Activated CD8-positive, alpha-beta memory T cell treated with anti-CD3 and anti-CD28 coated beads for 24 hours (primary cell): ENCODE measurements around the gene EVC.
"Not testable (repeated sequence)": the region's sequence is repeated elsewhere in the genome, so short reads cannot be mapped to it uniquely, and the experiment has no call there.

ENCODE experiments used
- DNase-seq: peaks from one replicate; pipeline ENCODE4 v3.0.0-alpha.2; 2020

The EVC gene

DNA sequence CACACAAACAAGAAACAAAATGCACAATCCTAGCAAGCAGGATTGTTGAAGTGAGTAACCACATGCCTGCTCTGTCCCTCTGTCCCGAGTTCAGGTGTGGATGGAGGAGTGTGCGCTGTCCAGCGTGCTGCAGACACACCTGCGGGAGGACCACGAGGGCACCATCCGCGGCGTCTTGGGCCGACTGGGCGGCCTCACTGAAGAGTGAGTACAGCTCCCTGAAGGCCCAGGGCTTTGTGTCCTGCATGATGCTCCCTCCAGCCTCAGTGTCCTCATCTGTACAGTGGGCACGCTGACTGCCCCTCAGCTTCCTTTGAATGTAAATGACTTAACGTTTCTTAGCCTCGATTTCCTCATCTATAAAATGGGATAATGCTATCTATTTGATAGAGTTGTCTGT, 82.5 kb downstream of the EVC start:
- DNase-seq, result peak; percentile 13

- DNase-seq, result no peak
Observed at GRCh38 chr4:5795580-5795979, 84.6 kb downstream of the EVC start.

DNA sequence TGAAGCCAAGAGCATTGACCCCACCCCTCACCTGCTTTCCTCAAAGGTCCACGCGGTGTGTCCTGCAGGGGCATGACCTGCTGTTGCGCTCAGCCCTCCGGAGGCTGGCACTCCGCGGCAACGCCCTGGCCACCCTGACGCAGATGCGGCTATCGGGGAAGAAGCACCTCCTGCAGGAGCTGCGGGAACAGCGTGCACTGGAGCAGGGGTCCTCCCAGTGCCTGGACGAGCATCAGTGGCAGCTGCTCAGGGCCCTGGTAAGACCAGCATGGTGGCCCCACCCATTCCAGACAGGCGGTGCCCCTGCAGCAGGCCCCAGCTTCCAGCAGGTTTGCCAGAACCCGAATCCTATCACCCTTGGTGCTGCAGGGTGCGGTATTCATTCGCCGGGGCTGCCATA, 86.0 kb downstream of the EVC start:
- DNase-seq, result peak; percentile 45

GRCh38 chr4:5797866-5798265, 86.9 kb downstream of the EVC start:
- DNase-seq, result no peak

DNA sequence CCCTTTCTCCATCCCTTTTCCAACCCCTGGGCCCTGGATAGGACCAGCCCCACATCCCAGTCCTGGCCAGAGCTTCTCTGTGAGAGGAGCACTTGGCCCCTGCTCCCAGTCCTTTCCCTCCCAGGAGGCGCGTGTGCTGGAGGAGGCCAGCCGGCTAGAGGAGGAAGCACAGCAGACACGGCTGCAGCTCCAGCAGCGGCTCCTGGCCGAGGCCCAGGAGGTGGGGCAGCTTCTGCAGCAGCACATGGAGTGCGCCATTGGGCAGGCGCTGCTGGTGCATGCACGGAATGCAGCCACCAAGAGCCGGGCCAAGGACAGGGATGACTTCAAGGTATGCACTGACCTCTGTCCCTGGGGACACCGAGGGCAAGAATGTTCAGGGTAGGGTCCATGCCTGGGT, 87.5 kb downstream of the EVC start:
- DNase-seq, result peak; percentile 15

GRCh38 chr4:5798946-5799345, 87.9 kb downstream of the EVC start:
- no peak for DNase-seq

DNA sequence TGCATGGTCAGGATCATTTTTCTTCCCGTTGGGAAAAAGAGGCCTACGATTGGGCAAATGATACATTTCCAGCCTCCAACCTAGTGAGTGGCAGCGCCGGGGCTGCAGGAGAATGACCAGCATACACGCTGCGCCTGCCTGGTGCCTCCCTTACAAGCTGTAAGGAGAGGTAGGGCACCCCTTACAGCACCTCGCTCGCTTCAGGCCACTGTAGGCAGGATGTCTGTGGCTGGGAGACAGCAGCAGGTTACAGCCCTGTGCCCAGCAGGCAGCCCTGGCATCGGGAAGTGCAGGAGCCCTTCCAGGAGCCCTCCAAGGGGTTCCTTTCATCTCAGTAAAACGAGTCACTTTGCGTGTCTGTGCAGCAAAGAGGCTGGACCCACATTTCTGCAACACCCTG, 88.4 kb downstream of the EVC start:
- DNase-seq, result peak; percentile 30

DNA sequence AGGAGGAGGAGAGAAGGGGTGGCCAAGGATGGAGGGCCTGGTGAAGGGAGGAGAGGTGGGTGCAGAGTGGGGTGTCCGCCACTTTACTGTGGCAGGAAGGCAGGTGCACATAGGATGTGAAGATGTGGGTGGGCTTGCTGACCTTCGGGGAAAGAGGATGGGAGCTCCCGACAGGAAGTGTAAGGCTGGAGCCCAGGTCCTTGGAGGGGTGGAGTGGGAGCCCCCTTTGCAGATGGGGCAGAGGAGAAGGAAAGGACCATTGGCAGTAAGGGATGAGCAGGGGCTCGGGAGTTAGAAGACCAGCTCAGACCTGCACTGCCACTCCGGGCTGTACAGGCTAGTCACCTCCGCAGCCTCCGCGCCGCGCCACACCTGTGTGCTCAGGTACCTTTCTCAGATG, 89.5 kb downstream of the EVC start:
- DNase-seq, result peak; percentile 35

GRCh38 chr4:5801696-5802095, 90.7 kb downstream of the EVC start:
- no peak for DNase-seq

DNA sequence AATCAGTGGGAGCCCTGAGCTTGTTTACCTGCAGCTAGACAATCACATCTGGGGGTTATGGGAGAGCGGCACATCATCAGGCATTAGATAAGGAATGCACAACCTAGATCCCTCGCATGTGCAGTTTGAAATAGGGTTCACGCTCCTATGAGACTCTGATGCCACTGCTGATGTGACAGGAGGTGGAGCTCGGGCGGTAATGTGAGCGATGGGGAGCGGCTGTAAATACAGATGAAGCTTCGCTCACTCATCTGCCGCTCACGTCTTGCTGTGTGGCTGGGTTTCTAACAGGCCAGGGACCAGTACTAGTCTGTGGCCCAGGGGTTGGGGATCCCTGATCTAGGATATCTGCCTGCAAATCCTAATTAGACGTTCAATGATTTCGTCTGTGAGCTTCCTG, 91.6 kb downstream of the EVC start:
- DNase-seq, result no peak

DNA sequence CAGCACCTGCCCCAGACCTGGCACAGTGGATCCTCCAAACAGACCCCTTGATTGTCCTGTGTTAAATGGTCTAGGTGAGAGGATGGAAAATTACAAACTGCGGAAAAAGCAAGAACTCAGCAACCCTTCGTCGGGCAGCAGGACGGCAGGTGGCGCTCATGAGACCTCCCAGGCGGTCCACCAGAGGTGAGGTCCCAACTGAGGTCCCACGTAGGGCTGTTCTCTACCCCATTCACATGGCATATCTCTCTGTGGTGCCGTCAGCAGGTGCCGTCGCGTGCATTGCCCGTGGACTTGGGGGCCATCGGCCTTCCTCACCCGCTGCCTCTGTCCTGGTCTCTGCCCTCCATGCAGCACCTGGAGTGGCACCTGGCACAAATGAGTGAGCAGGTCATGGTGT, 93.7 kb downstream of the EVC start:
- no peak for DNase-seq

DNA sequence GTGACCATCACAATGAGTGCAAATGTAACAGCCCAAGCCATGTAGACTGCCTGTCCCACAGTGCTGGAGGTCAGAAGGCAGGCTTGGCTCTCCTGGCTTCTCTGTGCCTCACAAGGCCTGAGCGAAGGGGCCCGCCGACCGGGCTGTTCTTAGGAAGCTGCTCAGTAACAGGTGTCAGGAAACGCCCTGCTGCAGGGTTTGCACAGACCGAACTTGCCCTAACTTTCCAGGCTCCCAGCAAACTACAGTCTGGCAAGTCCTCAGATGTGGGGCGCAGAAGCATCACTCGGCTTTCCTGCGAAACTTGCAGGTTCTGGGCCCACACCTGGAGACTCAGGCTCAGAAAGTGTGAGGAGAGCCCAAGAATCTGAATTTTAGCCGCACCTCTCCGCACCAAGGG, 94.3 kb downstream of the EVC start:
- no peak for DNase-seq

DNA sequence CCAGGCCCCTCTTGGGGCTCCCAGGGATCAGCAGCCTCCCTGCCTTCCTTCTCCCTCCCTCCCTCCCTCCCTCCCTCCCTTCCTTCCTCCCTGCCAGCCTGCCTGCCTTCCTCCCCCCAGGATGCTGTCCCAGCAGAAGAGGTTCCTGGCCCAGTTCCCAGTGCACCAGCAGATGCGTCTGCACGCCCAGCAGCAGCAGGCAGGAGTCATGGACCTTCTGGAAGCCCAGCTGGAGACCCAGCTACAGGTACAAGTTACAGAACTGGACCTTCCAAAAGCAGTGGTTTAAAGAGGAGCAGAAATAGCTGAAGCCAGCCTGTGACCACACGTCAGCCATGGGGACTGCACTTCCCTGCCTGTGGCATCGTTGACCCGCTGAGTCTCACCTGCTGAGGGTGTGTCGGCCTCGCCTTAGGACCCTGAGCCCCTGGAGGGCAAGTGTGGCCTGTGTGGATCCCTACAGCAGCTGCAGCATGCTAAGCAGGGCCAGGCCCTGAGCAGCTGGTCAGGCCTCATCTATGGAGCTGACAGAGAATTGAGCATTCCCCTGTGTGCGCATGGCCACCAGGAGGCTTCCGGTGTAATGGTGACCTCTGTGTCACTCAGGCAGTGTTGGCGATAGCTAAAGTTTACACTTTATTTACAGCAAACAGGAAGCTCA, 97.2 kb downstream of the EVC start:
- DNase-seq, result no peak

GRCh38 chr4:5809216-5809776, 98.3 kb downstream of the EVC start:
- no peak for DNase-seq

DNA sequence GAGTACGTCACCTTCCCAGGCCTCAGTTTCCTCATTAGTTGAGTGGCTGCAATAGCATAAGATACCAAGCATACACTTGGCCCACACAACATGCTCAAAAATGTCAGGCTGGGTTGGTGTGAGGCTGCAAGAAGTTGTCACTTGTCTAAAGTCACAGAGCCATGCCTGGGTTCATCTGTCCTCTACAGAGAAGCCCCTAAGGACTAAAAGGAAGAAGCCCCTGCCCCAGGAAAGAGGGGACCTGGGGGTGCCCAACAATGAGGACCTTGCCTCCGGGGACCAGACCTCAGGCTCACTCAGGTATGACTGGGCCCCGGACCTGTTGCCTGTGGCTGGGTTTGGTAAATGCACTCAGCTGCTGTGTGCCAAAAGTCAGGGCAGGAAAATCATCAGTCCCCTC, 99.2 kb downstream of the EVC start:
- DNase-seq, result no peak

- DNase-seq, result no peak
Observed at GRCh38 chr4:5810770-5811430, 99.9 kb downstream of the EVC start.

DNA sequence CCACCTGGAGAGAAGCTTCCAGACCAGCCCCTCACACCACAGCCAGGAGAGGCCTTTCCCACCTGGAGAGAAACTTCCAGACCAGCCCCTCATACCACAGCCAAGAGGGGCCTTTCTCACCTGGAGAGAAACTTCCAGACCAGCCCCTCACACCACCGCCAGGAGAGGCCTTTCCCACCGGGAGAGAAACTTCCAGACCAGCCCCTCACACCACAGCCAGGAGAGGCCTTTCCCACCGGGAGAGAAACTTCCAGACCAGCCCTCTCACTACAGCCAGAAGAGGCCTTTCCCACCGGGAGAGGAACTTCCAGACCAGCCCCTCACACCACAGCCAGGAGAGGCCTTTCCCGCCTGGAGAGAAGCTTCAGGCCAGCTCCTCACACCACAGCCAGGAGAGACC, 101.1 kb downstream of the EVC start:
- not testable (repeated sequence) for DNase-seq

DNA sequence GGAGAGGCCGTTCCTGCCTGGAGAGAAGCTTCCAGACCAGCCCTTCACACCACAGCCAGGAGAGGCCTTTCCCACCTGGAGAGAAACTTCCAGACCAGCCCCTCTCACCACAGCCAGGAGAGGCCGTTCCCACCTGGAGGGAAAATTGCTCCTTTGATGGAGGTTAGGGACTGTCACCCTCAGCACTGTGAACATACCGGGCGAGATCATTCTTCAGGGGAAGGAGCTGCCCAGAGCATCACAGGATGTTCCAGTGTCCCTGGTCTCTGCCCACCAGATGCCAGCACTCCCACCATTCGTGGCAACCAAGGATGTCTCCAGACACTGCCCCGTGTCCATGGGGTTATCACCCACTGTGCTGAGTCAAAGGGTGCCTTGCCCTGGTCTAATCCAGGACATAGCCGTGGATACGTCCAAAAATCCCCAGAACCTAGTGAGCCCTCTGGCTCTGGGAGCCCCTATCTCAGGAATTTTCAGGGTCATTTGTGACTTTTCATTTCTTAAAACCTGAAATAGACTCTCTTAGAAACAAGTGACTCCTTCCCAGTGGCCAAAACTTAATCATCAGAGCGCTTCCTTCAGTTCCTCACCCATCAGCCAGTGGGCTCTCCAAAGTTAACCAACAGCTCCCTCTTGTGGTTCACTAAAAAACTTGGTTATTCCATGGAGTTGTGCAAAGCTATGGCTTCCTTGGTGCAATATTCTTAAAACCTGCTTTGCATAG, 101.7 kb downstream of the EVC start:
- no peak for DNase-seq

- no peak for DNase-seq
Observed at GRCh38 chr4:5813882-5814255, 102.9 kb downstream of the EVC start.

DNA sequence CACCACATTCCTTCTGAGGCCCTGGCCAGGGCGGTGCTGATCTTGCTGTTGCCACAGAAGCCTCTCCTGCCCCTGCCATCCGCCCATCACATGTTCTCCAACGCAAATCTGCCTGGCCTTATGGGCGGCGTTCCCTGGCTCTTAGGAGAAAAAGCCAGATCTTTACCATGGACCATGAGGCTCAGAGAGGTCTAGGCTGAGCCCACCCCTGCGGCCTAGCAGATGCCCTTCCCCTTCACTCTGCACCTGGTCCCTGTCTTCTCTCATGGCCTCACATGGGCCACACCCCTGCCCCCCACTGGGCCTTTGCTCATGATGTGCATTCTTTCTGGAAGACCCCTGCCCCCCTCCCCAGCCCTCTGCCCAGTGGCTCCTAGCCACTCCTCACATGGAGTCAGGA, 103.4 kb downstream of the EVC start:
- DNase-seq, result no peak

DNA sequence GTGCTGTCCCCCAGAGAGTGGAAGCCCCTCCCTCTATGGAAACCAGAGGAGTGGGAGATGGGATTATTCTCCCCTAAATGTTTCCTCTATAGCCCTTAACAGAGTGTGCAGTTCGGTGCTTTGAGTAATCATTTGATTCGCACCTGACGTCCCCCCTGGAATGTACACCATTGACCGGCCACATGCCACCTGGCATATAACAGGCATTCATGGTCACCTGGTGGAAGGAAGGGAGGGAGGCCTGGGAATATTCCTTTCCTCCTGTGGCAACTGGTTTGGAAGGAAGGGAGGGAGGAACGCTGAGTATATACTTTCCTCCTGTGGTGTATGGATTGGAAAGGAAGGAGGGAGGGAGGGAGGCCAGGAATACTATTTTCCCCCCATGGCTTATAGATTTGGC, 104.6 kb downstream of the EVC start:
- no peak for DNase-seq

DNA sequence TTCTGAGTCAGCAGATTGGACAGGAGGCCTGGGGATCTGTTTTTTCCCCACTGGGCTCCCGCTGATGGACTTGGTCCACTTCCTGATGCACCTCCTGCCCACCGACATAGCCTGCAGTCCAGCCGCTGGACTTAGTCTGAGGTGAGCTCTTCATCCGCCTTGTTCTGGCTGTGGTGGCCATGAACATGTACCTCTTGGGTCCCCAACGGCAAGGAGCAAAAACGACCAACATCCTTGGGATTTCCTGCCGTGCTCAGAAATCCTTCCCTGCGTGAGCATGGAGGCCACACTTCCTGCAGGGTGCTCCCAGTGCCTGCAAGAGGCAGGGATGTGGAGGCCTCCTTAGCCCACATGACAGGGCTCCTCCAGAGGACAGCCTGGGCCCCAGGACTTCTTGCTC, 105.1 kb downstream of the EVC start:
- DNase-seq, result no peak

- no peak for DNase-seq
Observed at GRCh38 chr4:5816851-5817375, 105.9 kb downstream of the EVC start.
